ENCODE measurements around the gene TLE2. TPM values are rescaled to one million over a fixed set of nuclear protein-coding genes. Genes with fewer than 3 reads are reported as not detected.

The TLE2 gene
- polyA plus RNA-seq, 1 donor (not counting 4 experiments of a cell fraction or from before 2014, with no cell fraction given) = 0.88 TPM

DNA sequence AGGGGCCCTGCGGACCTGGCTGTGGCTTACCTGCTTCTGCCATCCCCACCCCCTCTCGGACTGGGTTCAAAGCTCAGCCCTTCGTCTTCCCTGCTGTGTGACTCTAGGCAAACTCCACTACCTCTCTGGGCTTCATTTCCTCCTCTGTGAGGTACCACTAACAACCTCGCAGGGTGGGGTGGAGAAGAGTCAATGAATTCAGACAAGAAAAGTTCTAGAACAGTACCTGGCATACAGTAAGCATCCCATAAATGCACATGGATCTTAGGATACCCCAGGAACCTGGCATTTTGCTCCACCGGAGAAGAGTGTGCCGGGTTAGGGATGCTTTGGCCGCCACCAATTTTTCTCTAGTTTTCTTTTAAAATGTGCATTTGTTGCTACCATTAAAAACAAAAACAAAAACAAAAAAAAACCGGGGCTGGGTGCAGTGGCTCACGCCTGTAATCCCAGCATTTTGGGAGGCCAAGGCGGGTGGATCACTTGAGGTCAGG lies 29.8 kb upstream of the TLE2 start:
- no peak for FAIRE-seq
- no peak overlapping the region for H3K9ac ChIP-seq (ENCODE audit: control insufficient read depth, extremely low read depth, insufficient read depth, low read length)
- no peak overlapping the region for H3K4me3 ChIP-seq (ENCODE audit: control insufficient read depth in 2 of 3, extremely low read depth in 1 of 3, insufficient read depth in 2 of 3, low read depth in 1 of 3, low read length in 3 of 3)
- H3K27ac ChIP-seq (ENCODE audit: control insufficient read depth, insufficient read depth, low read length) = no peak overlapping the region
- peaks cover 40% of the 10 kb centered on the region for H3K4me1 ChIP-seq (ENCODE audit: control insufficient read depth, extremely low read depth, insufficient read depth, low read length)
- no peak for DNase-seq (ENCODE audit: low read depth, low spot score)
- peaks cover 8% of the 10 kb centered on the region for H3K79me2 ChIP-seq (ENCODE audit: control insufficient read depth, insufficient read depth, low read length)
- no peak overlapping the region for H2AFZ ChIP-seq (ENCODE audit: control insufficient read depth, low read length)
- no peaks in the 10 kb centered on the region for H3K27me3 ChIP-seq (ENCODE audit: control insufficient read depth, extremely low read depth, insufficient read depth, low read length)
- H4K20me1 ChIP-seq (ENCODE audit: control insufficient read depth, extremely low read depth, insufficient read depth, low read length) = peaks cover 13% of the 10 kb centered on the region
- dilution Hi-C loops (cut with MboI; ENCODE audit: extremely low pct_ligation_motif_present, low sequenced_read_pairs) = no loop called here
- TF ChIP-seq EZH2 (IDR thresholded peaks at IDR 0.05; ENCODE audit: low read length) = no peak
- TF ChIP-seq, protein P1, sequence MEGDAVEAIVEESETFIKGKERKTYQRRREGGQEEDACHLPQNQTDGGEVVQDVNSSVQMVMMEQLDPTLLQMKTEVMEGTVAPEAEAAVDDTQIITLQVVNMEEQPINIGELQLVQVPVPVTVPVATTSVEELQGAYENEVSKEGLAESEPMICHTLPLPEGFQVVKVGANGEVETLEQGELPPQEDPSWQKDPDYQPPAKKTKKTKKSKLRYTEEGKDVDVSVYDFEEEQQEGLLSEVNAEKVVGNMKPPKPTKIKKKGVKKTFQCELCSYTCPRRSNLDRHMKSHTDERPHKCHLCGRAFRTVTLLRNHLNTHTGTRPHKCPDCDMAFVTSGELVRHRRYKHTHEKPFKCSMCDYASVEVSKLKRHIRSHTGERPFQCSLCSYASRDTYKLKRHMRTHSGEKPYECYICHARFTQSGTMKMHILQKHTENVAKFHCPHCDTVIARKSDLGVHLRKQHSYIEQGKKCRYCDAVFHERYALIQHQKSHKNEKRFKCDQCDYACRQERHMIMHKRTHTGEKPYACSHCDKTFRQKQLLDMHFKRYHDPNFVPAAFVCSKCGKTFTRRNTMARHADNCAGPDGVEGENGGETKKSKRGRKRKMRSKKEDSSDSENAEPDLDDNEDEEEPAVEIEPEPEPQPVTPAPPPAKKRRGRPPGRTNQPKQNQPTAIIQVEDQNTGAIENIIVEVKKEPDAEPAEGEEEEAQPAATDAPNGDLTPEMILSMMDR (optimal IDR thresholded peaks at IDR 0.05 in 1 of 3, IDR thresholded peaks at IDR 0.05 in 1 of 3, conservative IDR thresholded peaks at IDR 0.05 in 1 of 3; ENCODE audit: extremely low read depth in 1 of 3, insufficient read depth in 2 of 3, low read length in 3 of 3) = no peak
- H3K4me2 ChIP-seq (ENCODE audit: control insufficient read depth, extremely low read depth, insufficient read depth, low read depth, low read length) = no peak overlapping the region
- peaks cover 3% of the 10 kb centered on the region for H3K9me1 ChIP-seq (ENCODE audit: control insufficient read depth, extremely low read depth, insufficient read depth, low read length)
- H3K36me3 ChIP-seq (ENCODE audit: control insufficient read depth in 2 of 2, extremely low read depth in 1 of 2, insufficient read depth in 2 of 2, low read length in 2 of 2) = peaks cover 20 to 25% of the 10 kb centered on the region in 2 experiments
- H3K9me3 ChIP-seq (ENCODE audit: control insufficient read depth, low read depth, low read length) = no peaks in the 10 kb centered on the region

DNA sequence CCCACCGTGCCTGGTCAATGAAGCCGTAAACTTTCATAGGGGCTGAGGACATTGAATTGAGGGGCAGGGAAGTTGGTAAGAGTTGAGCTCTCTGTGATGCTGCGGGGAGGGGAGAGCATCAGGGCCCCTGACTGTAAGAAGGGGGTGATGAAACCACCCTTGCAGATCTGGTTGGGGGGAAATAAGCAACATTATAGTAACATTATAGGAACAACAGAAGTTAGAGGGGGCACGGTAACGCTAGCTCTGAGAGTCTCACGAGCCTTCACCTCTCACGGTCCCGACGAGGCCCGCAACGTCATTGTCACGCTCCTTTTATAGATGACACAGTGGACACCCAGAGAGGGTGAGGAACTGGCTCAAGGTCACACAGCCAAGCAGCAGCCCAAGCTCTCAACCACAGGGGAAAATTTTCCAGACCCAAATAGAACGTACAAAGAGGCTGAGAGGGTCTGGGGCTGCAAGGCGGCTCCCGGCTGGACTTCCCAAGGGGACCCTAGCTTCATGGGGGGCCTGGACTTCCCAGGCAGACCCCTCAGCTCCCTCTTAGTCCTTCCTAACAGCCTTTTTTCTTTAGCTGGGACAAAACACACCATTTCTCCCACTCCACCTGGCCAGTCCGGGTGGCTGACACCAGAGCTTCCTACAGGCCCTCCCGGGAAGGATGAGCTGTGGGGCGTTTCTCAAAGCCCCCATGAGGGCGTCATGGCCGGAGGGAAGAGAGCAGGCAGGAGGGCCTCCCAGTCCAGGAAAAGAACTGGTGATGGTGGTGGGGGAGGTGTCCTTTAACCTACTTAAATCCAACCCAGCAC lies 29.1 kb upstream of the TLE2 start:
- peaks cover 21 to 28% of the 10 kb centered on the region in 2 experiments for H3K36me3 ChIP-seq (ENCODE audit: control insufficient read depth in 2 of 2, extremely low read depth in 1 of 2, insufficient read depth in 2 of 2, low read length in 2 of 2)
- H3K4me2 ChIP-seq (ENCODE audit: control insufficient read depth, extremely low read depth, insufficient read depth, low read depth, low read length) = no peak overlapping the region

More for the DNA sequence above, 29.1 kb upstream of the TLE2 start:
- no peak overlapping the region for H3K9ac ChIP-seq (ENCODE audit: control insufficient read depth, extremely low read depth, insufficient read depth, low read length)
- dilution Hi-C loops (cut with MboI; ENCODE audit: extremely low pct_ligation_motif_present, low sequenced_read_pairs) = no loop called here
- no peak for TF ChIP-seq EZH2 (IDR thresholded peaks at IDR 0.05; ENCODE audit: low read length)
- TF ChIP-seq, protein P1 (optimal IDR thresholded peaks at IDR 0.05 in 1 of 3, IDR thresholded peaks at IDR 0.05 in 1 of 3, conservative IDR thresholded peaks at IDR 0.05 in 1 of 3; ENCODE audit: extremely low read depth in 1 of 3, insufficient read depth in 2 of 3, low read length in 3 of 3) = no peak
- H3K27me3 ChIP-seq (ENCODE audit: control insufficient read depth, extremely low read depth, insufficient read depth, low read length) = no peaks in the 10 kb centered on the region
- no peak overlapping the region for H2AFZ ChIP-seq (ENCODE audit: control insufficient read depth, low read length)
- H3K79me2 ChIP-seq (ENCODE audit: control insufficient read depth, insufficient read depth, low read length) = peaks cover 8% of the 10 kb centered on the region
- peaks cover 3% of the 10 kb centered on the region for H3K9me1 ChIP-seq (ENCODE audit: control insufficient read depth, extremely low read depth, insufficient read depth, low read length)
- H3K4me3 ChIP-seq (ENCODE audit: control insufficient read depth in 2 of 3, extremely low read depth in 1 of 3, insufficient read depth in 2 of 3, low read depth in 1 of 3, low read length in 3 of 3) = no peak overlapping the region
- H4K20me1 ChIP-seq (ENCODE audit: control insufficient read depth, extremely low read depth, insufficient read depth, low read length) = peaks cover 13% of the 10 kb centered on the region
- H3K4me1 ChIP-seq (ENCODE audit: control insufficient read depth, extremely low read depth, insufficient read depth, low read length) = peaks cover 47% of the 10 kb centered on the region
- DNase-seq (ENCODE audit: low read depth, low spot score) = no peak
- no peak for FAIRE-seq
- H3K9me3 ChIP-seq (ENCODE audit: control insufficient read depth, low read depth, low read length) = no peaks in the 10 kb centered on the region
- no peak overlapping the region for H3K27ac ChIP-seq (ENCODE audit: control insufficient read depth, insufficient read depth, low read length)

Measured in keratinocyte (primary cell).